ENCODE data around the gene CORIN.

- TF ChIP-seq EZH2phosphoT487 (IDR thresholded peaks at IDR 0.05; ENCODE audit: low read depth): no peak
- no peak for TF ChIP-seq CTCF (IDR thresholded peaks at IDR 0.05; ENCODE audit: low read depth, low read length)
Measured at GRCh38 chr4:47774079-47774478, 63.8 kb downstream of the CORIN start.
